LNCaP clone FGC (cell line): Measurements from ENCODE around the gene CCDC102A.

Experiments
- DNase-seq: peaks from one replicate; pipeline ENCODE4 v3.0.0-alpha.2; 2011; ENCODE audit warnings: low read depth
- H3K4me3 ChIP-seq: 2 replicates; pipeline ENCODE4 v1.5.1; 2011; ENCODE audit warnings: mild to moderate bottlenecking, low read depth, low read length, control low read depth
- CTCF ChIP-seq: IDR thresholded peaks from 2 replicates; pipeline ENCODE4 v1.5.1; 2012; ENCODE audit warnings: mild to moderate bottlenecking; ENCODE audit not compliant: control insufficient read depth, insufficient read depth; ENCODE audit errors: extremely low read depth

The CCDC102A gene

DNA sequence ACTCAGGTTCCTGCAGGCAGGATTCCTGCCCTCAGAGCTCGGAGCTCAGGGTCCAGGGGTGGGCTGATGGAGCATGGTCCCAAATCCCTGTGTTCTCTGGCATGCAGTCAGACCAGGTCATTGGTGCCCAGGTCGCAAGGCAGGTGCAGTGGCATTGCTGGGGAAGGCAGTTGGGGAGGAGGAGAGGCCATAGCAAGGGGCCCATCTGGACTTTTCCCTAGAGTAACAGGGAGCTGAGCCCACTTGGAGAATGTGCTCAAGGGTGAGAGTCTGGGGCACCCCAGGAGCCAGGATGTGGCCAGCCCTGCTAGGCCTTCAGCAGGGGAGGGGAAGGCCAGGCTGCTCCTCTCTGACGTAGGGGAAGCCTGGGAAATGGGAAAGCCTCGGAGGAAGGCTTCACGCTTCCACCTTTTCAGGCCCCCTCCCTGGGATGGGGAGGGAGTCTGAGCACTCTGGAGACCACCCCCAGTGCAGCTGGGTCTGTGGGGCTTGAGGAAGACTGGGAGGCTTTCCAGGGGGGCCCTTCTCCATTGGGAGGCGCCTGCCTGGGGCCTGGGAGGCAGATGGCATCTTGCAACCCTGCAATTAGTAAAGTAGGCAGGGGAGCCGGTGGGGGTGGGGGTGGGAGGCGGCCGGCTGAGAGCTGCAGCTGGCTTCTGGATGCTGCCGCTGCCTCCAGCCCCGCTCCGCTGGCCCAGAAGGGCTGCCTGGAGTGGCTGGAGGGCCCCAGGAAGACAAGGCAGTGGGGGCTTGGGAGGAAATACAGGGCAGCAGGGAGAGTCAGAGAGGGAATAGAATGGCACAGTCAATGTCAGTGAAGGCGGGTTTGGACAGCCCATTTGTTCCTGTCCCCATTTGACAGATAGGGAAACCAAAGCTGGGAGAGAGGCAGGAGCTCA lies 29.0 kb downstream of the CCDC102A start:
- no peak for DNase-seq
- TF ChIP-seq CTCF, result no peak
- H3K4me3 ChIP-seq, result no peak overlapping the region

DNA sequence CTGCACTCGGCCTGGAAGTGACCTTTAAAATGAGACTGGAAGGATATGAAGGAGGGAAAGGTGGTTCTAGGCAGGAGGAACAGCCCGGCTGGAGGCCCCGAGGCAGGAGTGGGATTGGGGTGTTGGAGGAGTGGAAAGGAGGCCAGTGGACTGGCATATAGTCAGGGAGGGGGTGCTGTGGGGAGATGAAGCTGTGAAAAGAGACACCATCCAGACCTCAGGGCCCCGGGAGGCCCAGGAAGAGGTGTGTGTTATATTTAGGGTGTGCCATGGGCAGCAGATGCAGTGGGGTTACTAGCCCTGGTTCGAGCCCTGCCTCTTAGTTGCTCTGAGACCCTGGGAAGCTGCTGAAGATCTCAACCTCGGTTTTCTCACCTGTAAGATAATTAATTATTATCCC lies 31.2 kb downstream of the CCDC102A start:
- DNase-seq, result no peak
- H3K4me3 ChIP-seq, result no peak overlapping the region
- no peak for TF ChIP-seq CTCF

DNA sequence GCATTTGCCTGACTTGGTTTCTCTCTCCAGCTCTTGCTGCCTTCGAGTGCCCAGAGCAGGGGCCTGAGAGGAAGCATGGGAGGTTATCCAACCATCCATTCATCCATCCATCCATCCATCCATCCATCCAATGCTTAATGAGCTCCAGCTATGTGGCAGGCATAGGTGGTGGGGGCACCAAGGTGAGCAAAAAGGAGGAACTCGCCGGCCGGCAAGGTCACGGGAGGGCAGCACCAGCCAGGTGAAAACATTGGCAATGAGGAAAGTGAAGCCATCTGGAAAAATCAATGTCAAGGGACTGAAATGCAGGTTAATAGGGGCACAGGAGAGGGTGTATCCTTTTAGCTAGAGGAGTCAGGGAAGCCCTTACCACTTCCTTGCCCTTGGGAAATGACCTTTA lies 31.9 kb downstream of the CCDC102A start:
- TF ChIP-seq CTCF, result no peak
- no peak overlapping the region for H3K4me3 ChIP-seq
- DNase-seq, result no peak

DNA sequence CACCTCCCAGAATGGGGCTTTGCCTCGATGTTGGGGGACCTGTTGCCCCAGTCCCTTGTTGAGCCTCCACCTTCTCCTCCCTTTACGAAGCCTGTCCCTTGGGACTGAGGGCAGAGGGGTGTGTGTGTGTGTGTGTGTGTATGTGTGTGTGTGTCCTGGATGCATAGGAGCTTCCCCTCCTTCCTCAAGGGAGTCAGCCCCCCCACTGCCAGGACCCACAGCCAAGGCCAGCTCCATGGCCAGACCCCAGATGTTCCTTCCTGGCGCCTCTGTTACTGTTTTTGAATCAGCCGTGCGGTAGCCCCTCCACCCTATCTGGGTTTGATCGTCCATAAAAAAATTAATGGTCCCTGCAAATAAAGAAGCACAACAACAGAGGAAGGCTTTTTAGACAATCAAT lies 32.4 kb downstream of the CCDC102A start:
- no peak for DNase-seq
- no peak overlapping the region for H3K4me3 ChIP-seq
- TF ChIP-seq CTCF, result no peak

- H3K4me3 ChIP-seq, result no peak overlapping the region
- no peak for TF ChIP-seq CTCF
- no peak for DNase-seq
Observed at GRCh38 chr16:57503366-57503765, 33.0 kb downstream of the CCDC102A start.

- H3K4me3 ChIP-seq, result no peak overlapping the region
- no peak for DNase-seq
- no peak for TF ChIP-seq CTCF
Observed at GRCh38 chr16:57502048-57502775, 34.2 kb downstream of the CCDC102A start.

GRCh38 chr16:57501492-57501891 lies 34.9 kb downstream of the CCDC102A start:
- TF ChIP-seq CTCF, result no peak
- no peak for DNase-seq
- no peak overlapping the region for H3K4me3 ChIP-seq
